Stimulated activated CD8-positive, alpha-beta memory T cell treated with anti-CD3 and anti-CD28 coated beads, Interleukin-15, amount 100 ng/mL, for 24 hours (primary cell): ENCODE results near the gene SLC16A14.

Experiments
- DNase-seq: peaks from one replicate; pipeline ENCODE4 v3.0.0-alpha.2; 2020; ENCODE audit warnings: low read depth

SLC16A14 gene

DNA sequence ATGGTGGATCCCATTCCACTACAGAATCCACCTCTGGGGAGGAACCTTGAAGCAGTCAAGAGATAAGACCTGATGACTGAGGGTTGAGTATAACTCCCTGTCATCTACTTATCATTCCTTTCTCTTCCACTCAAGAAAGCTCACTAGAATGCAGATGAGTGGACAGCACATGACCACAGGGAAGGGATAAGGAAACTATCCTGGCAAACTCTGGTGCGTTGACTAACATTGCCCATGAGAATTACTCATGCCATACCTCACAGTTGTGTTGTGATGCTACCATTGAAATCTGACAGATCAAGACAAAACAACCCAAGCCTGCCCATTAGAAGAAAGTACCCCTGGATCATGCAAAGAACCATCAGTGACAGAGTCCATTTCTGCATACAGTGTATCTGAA is 26.5 kb downstream of the SLC16A14 start:
- DNase-seq: no peak

GRCh38 chr2:230023313-230023712 is 45.4 kb downstream of the SLC16A14 start:
- DNase-seq: no peak

DNA sequence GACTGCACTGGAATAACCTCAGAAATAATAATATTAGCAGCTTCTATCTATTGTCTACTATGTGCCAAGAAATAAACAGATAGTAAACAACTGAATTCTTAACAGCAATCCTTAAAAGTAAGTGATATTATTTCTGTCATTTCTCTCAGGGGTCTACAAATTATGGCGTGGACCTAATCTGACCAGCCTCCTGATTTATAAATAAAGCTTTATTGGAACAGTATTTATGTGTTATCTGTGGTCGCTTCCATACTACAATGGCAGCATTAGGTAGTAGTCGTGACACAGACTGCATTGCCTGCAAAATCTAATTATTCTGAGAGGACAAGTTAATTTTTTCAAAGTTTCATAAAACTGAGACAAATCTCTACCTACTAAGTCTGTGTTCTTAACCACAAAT is 49.0 kb downstream of the SLC16A14 start:
- DNase-seq: no peak

- no peak for DNase-seq
Observed at GRCh38 chr2:230018153-230018552, 50.6 kb downstream of the SLC16A14 start.

GRCh38 chr2:230016844-230017243 is 51.9 kb downstream of the SLC16A14 start:
- no peak for DNase-seq

DNA sequence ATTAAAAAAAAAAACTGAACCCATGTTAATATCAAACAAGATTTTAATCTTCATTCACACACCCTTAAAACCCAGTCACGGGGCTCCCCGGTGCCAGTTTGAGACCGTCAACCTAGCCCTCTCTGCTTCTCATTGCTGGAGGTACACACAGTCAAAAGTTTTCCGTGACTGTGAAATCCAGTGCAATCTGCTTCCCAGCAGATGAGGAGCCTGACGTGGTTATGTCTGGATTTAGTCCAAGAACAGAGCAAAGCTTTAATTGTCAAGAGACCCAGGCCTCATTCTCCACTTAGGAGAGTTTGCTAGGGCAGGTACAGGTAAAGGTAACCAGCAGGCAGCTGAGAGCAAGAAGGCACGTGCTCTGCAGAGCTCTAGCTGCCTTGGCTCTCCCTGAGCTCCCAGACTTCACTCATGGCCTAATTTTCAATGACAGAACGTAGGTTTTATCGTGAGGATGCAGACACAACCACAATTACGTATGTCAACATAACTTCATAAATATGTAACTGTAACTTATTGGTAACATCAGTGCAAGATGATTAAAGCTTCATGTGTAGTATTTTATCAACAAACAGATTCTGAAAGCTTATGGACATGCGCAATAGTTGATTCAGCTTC is 56.3 kb downstream of the SLC16A14 start:
- no peak for DNase-seq

DNA sequence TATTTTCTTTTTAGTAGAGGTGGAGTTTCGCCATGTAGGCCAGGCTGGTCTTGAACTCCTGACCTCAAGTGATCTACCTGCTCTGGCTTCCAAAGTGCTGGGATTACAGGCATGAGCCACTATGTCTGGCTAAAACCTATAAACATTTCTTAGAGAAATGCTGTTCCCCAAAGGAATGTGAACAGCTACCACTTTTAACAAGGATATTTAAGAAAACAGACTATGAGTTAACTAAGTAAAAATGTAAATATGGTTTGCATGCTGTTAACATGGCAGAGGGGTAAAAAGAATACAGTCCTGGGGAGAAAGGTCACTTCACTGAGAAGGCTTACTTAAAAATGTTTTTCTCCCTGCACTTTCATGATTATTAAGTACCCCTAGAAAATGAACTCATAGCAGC is 57.1 kb downstream of the SLC16A14 start:
- DNase-seq: no peak

DNA sequence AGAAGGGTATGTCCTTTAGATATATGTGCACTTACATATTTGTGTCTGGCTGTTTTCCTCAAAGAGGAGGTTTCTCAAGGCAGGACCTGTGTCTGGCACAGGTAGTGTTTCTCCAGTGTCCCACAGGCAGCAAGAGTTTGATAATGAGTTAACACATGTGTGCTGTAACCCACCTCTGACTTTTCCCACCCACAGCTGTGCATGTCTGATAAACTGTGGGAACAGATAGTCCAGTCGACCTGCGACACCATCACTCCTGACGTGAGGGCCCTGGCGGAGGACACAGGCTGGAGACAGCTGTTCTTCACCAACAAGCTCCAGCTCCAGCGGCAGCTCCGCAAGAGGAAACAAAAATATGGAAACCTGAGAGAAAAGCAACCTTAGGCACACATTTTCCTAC is 58.2 kb downstream of the SLC16A14 start:
- DNase-seq: no peak

DNA sequence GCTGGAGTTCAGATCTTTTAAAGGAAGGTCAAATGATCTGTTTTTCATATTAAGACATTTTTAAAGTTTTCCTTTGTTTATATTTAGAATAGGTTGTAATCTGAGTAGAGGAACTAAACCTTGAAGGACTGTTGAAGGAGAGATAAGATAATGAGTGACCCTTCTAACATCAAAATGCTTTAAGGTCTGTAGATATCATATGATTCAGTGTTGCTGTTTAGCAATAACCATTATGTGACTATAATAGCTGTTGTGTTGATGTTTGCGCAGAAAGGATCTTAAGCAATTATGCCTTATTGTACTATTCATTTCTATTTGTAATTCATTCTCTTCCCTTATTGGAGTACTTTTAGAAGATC is 60.0 kb downstream of the SLC16A14 start:
- DNase-seq: no peak

- DNase-seq: peak; percentile 78
Observed at GRCh38 chr2:230007931-230008707, 60.6 kb downstream of the SLC16A14 start.

GRCh38 chr2:230000118-230000841 is 68.4 kb downstream of the SLC16A14 start:
- no peak for DNase-seq

GRCh38 chr2:229997565-229997964 is 71.2 kb downstream of the SLC16A14 start:
- DNase-seq: no peak

GRCh38 chr2:229996320-229996719 is 72.4 kb downstream of the SLC16A14 start:
- DNase-seq: no peak

- DNase-seq: no peak
Observed at GRCh38 chr2:229993236-229993635, 75.5 kb downstream of the SLC16A14 start.
